DLD1 (cell line): ENCODE results near the gene CSF3R.

Source experiments
- in situ Hi-C: cut with HindIII; loops from 2 replicates; pipeline ENCODE4 v1.10.0; 2017; ENCODE audit warnings: low sequenced_read_pairs

The CSF3R gene

DNA sequence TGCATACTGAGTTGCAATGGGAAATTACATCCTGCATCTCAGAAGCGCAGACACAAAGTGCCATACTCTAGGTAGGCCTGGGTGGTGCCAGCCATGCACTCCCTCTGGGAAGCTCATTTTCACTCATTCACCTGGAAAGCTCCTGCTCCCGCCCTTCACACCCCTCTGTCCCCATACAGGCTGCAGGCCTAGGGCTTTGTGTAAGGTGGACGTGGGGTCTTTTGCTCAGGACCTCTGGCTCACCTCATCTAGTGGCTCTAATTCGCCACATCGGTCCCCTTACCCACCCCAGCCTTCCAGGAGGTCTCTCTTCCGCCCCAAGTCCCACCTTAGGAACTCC lies 19.3 kb downstream of the CSF3R start:
- in situ Hi-C loops = no loop called here

DNA sequence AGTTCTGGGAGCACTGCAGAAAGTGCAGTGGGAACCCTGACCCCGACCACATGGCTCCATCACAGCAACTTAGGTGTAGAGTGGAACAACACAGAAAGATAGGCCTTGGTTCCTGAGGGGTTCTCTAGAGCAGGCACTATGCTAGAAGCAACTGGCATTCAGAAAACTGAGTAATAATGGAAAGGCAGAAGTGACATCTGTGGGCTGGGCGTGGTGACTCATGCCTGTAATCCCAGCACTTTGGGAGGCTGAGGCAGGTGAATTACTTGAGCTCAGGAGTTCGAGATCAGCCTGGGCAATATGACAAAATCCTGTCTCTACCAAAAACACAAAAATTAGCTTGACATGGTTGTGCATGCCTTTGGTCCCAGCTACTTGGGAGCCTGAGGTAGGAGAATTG lies 23.8 kb downstream of the CSF3R start:
- in situ Hi-C loops = no loop called here

- in situ Hi-C loops = no loop called here
Observed at GRCh38 chr1:36457691-36458090, 25.0 kb downstream of the CSF3R start.

GRCh38 chr1:36456391-36456928 lies 26.3 kb downstream of the CSF3R start:
- in situ Hi-C loops = no loop called here

DNA sequence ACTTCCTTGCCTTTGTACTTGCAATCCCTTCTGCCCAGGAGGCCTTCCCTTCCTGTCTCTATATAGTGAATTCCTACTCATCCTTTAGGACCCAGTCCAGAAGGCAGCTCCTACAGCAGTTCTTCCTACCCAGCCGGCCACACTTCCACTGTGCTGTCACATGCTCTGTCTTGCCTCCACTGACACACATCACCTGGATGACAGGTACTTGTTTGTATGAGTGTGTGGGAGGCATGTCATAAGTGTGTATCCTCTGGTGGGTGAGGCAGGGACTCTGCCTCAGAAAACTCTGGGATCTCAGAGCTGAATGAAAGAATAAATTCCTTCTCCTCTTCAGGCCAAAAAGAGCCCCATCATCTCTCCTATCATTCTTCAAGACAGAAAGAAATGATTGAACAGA lies 27.3 kb downstream of the CSF3R start:
- in situ Hi-C loops = no loop called here

DNA sequence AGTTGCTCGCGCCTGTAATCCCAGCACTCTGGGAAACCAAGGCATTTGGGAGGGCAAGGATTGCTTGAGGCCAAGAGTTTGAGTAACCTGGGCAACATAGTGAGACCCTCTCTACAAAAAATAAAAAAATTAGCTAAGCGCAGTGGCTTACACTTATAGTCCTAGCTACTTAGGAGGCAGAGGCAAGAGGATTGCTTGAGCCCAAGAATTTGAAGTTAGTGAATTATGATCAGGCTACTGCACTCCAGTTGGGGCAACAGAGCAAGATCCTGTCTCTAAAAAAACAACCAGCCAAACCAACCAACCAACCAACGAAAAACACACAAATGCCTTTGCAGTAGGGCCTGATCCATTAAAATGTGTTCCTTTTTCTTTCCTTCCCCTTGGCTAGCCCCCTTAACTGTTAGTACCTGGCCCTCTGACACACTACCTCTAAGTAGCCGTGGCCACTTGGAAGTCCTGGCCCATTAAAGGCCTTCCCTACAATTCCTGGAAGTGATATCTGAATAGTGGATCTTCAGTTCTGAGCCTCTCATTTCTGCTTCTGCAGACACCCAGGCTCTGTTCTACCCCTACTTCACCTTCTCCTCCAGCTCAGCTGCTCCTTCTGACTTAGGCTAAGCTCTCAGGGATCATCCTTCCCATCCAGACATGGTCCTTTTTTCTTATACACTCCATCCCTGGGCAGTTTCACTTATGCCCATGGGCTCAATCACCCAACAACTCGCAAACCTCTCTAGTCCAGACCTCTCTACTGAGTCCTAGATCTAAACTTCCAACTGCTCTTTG lies 28.9 kb downstream of the CSF3R start:
- in situ Hi-C loops = no loop called here

- in situ Hi-C loops = no loop called here
Observed at GRCh38 chr1:36453051-36453450, 29.7 kb downstream of the CSF3R start.

DNA sequence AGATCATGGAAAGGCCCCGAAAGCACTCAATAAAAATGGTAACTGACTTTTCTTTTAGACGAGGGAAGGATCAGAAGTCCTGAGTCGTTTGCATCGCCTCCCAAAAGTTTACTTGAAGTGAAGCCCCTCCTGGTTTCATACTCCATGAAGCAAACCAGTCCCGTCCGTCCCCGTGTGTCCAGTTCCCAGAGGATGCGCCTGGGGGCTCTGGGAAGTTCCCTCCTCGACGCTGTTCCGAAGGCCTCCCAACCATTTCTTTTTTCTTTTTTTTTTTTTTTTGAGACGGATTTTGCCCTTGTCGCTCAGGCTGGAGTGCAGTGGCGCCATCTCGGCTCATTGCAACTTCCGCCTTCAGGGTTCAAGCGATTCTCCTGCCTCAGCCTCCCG lies 31.8 kb downstream of the CSF3R start:
- in situ Hi-C loops = no loop called here

GRCh38 chr1:36450270-36450918 lies 32.3 kb downstream of the CSF3R start, which contains the start of gene OSCP1:
OSCP1 (minus strand) TSS chr1:36450451; CDS start chr1:36450369, 82 bp downstream.
- in situ Hi-C loops = no loop called here

GRCh38 chr1:36448530-36449056 lies 34.1 kb downstream of the CSF3R start:
- in situ Hi-C loops = no loop called here

GRCh38 chr1:36447450-36447849 lies 35.3 kb downstream of the CSF3R start:
- in situ Hi-C loops = no loop called here

GRCh38 chr1:36446746-36447145 lies 36.0 kb downstream of the CSF3R start:
- in situ Hi-C loops = no loop called here

GRCh38 chr1:36446271-36446670 lies 36.4 kb downstream of the CSF3R start:
- in situ Hi-C loops = no loop called here

GRCh38 chr1:36443297-36443696 lies 39.4 kb downstream of the CSF3R start:
- in situ Hi-C loops = no loop called here

GRCh38 chr1:36442337-36442736 lies 40.4 kb downstream of the CSF3R start:
- in situ Hi-C loops = no loop called here

DNA sequence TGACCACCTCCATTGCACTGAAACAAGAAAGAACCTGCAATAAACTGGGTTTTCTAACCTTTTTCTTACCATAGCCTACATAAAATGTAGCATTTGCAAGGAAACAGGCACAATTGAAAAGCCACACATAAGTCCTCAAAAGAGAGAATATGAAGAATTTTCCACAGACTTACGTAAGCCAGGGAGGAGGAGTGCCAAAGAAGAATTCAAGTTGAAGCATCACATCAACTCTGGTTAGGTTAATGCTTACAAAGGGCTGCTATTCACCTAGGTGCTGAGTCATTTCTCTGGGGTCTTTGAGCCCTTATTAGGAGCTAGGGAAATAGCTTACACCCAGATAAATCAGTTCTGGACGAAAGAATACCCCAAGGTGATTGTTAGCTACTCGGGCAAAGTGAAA lies 42.1 kb downstream of the CSF3R start:
- in situ Hi-C loops = no loop called here

DNA sequence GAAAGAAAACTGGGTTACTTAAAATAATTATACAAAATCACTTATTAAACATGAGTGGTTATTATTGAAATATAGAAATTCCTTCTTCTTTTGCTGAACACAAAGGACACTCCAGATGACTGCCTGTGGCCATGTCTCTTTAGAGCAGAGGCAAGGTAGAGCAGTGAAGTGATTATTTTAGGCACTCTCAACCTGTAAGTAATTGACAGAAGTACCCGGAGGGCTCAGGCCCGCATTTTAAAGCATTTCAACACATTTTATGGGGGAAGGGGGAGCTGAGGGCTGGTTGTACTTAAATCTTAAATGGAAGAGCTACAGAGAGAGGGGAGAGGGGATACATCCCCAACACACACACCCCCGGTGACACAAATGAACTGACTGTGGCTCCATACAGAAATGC lies 42.7 kb downstream of the CSF3R start:
- in situ Hi-C loops = no loop called here

GRCh38 chr1:36438715-36439114 lies 44.0 kb downstream of the CSF3R start:
- in situ Hi-C loops = no loop called here

DNA sequence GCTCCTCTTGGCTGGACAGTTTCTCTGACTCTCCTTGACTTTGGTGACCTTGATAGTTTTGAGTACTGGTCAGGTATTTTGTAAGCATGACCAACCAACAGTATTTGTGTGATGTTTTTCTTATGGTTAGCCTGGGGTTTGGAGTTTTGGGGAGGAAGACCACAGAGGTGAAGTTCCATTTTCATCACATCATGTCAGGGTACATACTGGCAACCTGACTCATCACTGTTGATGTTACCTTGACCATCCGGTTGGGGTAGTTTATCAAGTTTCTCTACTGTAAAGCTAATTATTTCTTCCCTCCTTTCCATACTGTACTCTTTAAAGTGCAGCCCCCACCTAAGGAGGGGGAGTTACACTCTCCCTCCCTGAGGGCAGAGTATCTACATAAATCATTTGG lies 45.9 kb downstream of the CSF3R start:
- in situ Hi-C loops = no loop called here

DNA sequence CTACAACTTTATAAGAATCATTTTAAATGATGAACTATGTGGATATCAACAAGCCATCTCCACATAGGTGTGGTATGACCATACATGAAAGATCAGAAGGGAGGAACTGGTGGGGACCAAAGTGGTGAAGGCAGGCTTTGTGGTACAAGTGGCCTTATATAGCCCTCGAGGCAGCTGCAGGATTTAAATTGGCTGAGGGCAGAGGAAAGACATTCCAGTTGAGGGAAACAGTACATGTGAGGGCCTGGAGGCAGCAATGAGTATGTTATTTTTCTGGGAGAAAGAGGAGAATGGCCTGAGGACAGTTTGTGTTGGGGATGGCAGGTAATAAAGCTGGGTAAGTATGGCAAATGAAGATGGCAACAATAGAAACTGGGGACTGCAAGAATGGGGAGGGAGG lies 49.6 kb downstream of the CSF3R start:
- in situ Hi-C loops = no loop called here

DNA sequence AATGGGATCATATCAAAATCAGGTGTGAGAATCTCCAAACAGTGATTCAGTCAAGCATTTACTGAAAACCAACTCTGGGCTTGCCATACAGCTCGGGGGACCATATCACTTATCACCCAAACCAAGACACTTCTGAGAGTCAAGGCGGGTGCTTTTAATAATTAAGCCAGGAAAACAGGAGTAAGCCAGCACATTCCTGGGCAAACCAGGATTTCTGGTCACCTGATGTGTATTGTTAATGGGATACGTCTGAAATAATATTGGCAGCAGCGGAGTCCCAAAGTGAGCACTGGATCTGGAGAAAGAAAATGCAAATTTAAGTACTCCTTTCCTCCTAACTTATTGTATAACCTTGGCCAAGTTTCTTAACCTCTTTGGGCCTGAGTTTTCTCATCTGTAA lies 50.1 kb downstream of the CSF3R start:
- in situ Hi-C loops = no loop called here

GRCh38 chr1:36425791-36426190 lies 56.9 kb downstream of the CSF3R start:
- in situ Hi-C loops = no loop called here
